ENCODE results near the gene DPYD.

The DPYD gene

DNA sequence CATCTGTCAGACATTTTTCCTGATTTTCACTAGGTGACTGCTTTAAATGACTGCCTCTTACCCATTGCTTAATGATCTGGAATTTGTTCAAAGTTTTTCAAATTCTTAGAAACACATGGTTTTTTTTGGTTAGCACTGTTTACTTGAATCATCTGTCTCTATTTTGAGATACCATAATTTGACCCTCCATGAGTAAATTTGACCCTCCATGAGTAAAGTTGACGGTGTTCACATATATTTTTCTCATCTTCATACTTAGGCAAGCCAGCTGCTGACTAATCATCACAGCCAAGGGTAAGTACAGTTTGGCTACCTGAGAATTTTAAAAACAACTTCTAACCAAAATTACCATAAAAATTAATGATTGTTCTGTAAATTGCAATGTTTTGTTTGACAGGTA is 612.7 kb downstream of the DPYD start:
- Histone ChIP-seq H3K27me3 (ENCODE audit: insufficient read depth, low read depth, severe bottlenecking) (no peaks in the 10 kb centered on the region), H3K4me3 (ENCODE audit: low read depth, low read length) (no peak overlapping the region), H3K27ac (no peak overlapping the region), H3K36me3 (no peaks in the 10 kb centered on the region), H3K9me3 (ENCODE audit: severe bottlenecking) (no peaks in the 10 kb centered on the region)
- no peak for DNase-seq
- TF ChIP-seq, protein P1, sequence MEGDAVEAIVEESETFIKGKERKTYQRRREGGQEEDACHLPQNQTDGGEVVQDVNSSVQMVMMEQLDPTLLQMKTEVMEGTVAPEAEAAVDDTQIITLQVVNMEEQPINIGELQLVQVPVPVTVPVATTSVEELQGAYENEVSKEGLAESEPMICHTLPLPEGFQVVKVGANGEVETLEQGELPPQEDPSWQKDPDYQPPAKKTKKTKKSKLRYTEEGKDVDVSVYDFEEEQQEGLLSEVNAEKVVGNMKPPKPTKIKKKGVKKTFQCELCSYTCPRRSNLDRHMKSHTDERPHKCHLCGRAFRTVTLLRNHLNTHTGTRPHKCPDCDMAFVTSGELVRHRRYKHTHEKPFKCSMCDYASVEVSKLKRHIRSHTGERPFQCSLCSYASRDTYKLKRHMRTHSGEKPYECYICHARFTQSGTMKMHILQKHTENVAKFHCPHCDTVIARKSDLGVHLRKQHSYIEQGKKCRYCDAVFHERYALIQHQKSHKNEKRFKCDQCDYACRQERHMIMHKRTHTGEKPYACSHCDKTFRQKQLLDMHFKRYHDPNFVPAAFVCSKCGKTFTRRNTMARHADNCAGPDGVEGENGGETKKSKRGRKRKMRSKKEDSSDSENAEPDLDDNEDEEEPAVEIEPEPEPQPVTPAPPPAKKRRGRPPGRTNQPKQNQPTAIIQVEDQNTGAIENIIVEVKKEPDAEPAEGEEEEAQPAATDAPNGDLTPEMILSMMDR (IDR thresholded peaks at IDR 0.05; ENCODE audit: low read depth, low read length), result no peak

DNA sequence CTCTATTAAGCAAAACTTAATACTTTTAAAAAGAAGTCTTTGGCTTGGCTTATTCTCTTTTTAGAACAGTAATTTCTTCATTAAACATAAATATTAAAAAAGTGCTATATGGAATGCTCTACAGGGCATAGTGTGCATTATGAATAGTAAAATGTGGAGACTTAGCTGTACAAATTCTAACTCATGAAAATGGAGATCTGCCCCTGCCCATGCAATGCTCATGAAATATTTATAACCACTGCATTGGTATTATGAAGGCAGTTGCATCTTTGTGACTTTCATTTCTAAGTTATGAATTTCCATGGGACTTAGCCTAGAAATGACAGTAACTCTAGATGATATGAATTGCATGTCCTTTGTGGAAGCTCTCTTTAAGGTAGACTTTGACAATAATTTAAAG is 613.3 kb downstream of the DPYD start:
- Histone ChIP-seq H3K27me3 (ENCODE audit: insufficient read depth, low read depth, severe bottlenecking) (no peaks in the 10 kb centered on the region), H3K4me3 (ENCODE audit: low read depth, low read length) (no peak overlapping the region), H3K36me3 (no peaks in the 10 kb centered on the region), H3K27ac (no peak overlapping the region), H3K9me3 (ENCODE audit: severe bottlenecking) (no peaks in the 10 kb centered on the region)
- TF ChIP-seq, protein P1 (IDR thresholded peaks at IDR 0.05; ENCODE audit: low read depth, low read length), result no peak
- DNase-seq, result no peak

DNA sequence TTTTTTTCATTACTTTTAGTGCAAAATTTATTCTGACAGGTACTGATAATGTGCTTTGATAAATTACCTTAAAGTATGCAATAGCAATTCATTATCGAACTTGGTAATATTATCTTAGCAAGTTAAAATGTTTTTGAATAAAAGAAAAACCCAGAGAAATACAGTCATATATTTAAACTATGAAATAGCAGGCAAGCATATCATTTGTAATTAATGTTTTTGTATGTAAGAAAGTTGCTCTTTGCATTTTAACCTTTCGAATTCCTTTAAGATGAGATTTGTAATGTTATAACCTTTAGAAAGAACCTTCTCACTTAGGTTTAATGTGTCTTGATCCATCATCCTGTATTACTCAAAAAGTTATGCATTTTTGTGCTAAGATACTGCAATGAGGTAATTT is 613.7 kb downstream of the DPYD start:
- Histone ChIP-seq H3K27me3 (ENCODE audit: insufficient read depth, low read depth, severe bottlenecking) (no peaks in the 10 kb centered on the region), H3K27ac (no peak overlapping the region), H3K36me3 (no peaks in the 10 kb centered on the region), H3K9me3 (ENCODE audit: severe bottlenecking) (no peaks in the 10 kb centered on the region), H3K4me3 (ENCODE audit: low read depth, low read length) (no peak overlapping the region)
- TF ChIP-seq, protein P1 (IDR thresholded peaks at IDR 0.05; ENCODE audit: low read depth, low read length), result no peak
- DNase-seq, result no peak

DNA sequence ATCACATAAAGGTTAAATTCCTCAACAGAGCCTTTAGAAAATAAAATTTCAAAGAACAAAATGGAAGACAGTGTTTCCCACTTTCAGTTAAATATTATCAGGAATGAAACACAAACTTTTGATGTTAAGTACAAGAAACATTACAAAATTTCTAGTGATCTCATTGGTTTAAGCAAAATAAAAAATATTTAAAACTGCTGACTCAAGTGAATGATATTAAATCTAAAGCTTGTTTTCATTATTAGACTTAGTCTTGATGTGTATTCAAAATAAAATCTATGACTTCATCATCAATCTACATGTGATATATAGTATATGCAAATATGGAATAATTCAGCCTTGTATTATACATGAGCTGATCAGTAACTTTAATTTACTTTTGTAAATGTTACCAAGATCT is 614.3 kb downstream of the DPYD start:
- H3K27ac ChIP-seq, result no peak overlapping the region
- no peak overlapping the region for H3K4me3 ChIP-seq (ENCODE audit: low read depth, low read length)
- TF ChIP-seq, protein P1 (IDR thresholded peaks at IDR 0.05; ENCODE audit: low read depth, low read length), result no peak

DNA sequence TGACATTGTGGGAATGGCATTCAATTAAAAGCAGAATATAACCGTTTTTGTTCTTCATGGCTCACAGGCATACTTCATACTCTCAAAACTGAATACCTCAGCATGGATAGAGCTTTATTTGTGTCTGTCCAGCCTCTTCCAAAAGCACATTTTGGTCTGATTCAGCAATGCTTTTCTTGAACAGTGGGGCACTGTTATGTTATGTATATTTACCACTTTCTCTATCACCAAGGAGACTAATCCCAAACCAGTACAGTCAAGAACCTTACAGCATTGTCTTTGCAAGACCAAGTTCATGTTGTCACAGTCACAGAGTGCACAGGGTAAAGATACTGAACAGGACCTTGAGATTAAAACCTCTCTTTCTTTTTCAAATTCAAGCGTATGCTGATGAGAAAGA is 616.5 kb downstream of the DPYD start:
- no peak for DNase-seq
- Histone ChIP-seq H3K36me3 (no peaks in the 10 kb centered on the region), H3K27me3 (ENCODE audit: insufficient read depth, low read depth, severe bottlenecking) (no peaks in the 10 kb centered on the region), H3K27ac (no peak overlapping the region), H3K4me3 (ENCODE audit: low read depth, low read length) (no peak overlapping the region), H3K9me3 (ENCODE audit: severe bottlenecking) (no peaks in the 10 kb centered on the region)
- TF ChIP-seq, protein P1 (IDR thresholded peaks at IDR 0.05; ENCODE audit: low read depth, low read length), result no peak

More for the DNA sequence above, 614.3 kb downstream of the DPYD start:
- no peaks in the 10 kb centered on the region for H3K27me3 ChIP-seq (ENCODE audit: insufficient read depth, low read depth, severe bottlenecking)
- no peak for DNase-seq
- H3K36me3 ChIP-seq, result no peaks in the 10 kb centered on the region
- H3K9me3 ChIP-seq (ENCODE audit: severe bottlenecking), result no peaks in the 10 kb centered on the region

DNA sequence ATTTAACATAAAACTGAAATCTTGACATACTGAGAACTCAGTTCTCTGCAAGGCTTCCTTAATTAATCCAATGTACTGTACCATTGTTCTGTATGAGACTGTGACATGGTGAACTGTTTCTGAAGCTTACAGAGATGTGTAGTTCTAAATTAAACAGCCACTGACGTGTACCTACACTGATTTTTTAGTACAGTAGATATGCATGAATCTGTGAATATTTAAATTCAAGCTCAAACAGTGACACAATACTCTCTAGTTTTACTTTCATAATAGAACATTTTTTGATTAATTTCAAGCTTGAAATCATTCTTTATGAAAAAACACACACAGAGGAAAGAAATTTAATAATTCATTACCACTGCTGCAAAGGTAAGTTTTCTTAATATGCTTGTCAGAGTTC is 621.9 kb downstream of the DPYD start:
- Histone ChIP-seq H3K4me3 (ENCODE audit: low read depth, low read length) (no peak overlapping the region), H3K36me3 (no peaks in the 10 kb centered on the region), H3K9me3 (ENCODE audit: severe bottlenecking) (no peaks in the 10 kb centered on the region), H3K27ac (no peak overlapping the region), H3K27me3 (ENCODE audit: insufficient read depth, low read depth, severe bottlenecking) (no peaks in the 10 kb centered on the region)
- no peak for DNase-seq
- TF ChIP-seq, protein P1 (IDR thresholded peaks at IDR 0.05; ENCODE audit: low read depth, low read length), result no peak
